Measurements from ENCODE around the gene MACROD2. TPM values are rescaled to one million over a fixed set of nuclear protein-coding genes. Genes with fewer than 3 reads are reported as not detected.
"Not testable (repeated sequence)": the region's sequence is repeated elsewhere in the genome, so short reads cannot be mapped to it uniquely, and the experiment has no call there.

The MACROD2 gene
- total RNA-seq, 1 donor from 2014 or later, result 1.6 TPM

DNA sequence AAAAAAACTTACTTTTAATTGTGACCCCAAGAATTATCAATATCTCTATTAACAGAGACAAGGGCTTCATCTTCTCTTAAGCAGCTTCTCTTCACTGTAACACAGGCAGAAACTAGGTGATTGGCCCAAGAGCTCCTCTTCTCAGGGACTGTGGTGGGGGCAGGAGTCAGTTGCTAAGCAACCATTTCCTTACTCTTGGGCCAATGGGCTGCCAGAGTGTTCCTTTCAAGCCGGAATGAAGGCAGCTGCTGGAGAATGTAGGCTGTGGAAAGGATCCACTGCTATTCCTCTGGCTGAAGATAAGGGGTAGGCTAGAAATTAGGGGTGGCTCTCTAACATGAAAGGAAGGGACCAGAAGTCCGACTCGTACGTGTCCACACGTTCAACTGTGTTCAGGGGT, 4.9 kb upstream of the MACROD2 start, which contains the start of gene SEL1L2:
TSS of gene SEL1L2 (minus strand) at position 150 of the 400 bp plus-strand sequence. CDS start at position 70, 80 bp downstream.
- H3K4me3 ChIP-seq (ENCODE audit: low read depth, low read length), result no peak within 1 kb of the TSS
- DNase-seq (ENCODE audit: low read depth), result no peak
- no peak for FAIRE-seq
- no peaks in the 10 kb centered on the region for H3K27me3 ChIP-seq (ENCODE audit: control insufficient read depth, insufficient read depth, low read length)
- no peak for TF ChIP-seq CTCF (IDR thresholded peaks at IDR 0.05; ENCODE audit: insufficient read depth, low read length, severe bottlenecking)
- H3K36me3 ChIP-seq (ENCODE audit: control insufficient read depth, insufficient read depth, low read length), result no peaks in the 10 kb centered on the region

DNA sequence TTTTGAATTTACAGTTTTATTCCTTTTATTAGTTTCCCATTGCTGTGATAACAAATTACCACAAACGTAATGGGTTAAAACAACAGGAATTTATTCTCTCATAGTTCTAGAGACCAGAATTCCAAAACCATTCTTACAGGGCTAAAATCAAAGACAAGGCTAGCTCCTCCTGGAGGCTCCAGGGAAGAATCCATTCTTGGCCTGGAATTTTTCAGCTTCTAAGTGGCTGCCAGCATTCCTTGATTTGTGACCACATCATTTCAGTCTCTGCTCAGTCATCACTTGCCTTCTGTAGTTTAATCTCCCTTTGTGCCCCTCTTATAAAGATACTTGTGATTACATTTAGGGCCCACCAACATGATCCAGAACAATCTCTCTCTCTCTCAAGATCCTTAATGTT, 4.0 kb upstream of the MACROD2 start:
- Histone ChIP-seq H3K36me3 (ENCODE audit: control insufficient read depth, insufficient read depth, low read length) (no peaks in the 10 kb centered on the region), H3K27me3 (ENCODE audit: control insufficient read depth, insufficient read depth, low read length) (no peaks in the 10 kb centered on the region), H3K4me3 (ENCODE audit: low read depth, low read length) (no peak overlapping the region)
- no peak for TF ChIP-seq CTCF (IDR thresholded peaks at IDR 0.05; ENCODE audit: insufficient read depth, low read length, severe bottlenecking)
- FAIRE-seq (no peak), DNase-seq (ENCODE audit: low read depth) (no peak)

GRCh38 chr20:13991955-13992354, 3.4 kb upstream of the MACROD2 start:
- not testable (repeated sequence) for DNase-seq (ENCODE audit: low read depth)

DNA sequence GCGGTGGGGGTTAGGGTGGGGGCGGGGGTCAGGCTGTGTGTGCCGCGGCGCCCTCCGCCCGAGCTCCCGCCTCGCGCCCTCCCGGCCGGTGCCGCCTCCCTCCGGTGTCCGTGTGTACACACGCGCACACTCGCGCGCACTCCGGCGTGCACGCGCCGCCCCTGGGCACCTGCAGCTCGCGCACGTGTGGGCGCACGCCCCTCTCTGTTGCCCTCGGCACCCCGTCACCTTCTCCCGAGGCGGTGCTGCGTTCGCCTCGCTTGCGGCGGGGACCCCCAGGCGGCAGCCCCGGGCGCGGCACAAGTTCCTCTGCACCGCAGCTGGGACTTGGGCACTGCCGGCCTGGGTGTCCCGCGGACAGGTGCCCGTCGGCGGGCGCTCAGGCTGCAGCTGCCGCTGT, 525 bp downstream of the MACROD2 start:
- FAIRE-seq (no peak), DNase-seq (ENCODE audit: low read depth) (no peak)
- peak overlapping the region; percentile 82 for H3K4me3 ChIP-seq (ENCODE audit: low read depth, low read length)
- no peak for TF ChIP-seq CTCF (IDR thresholded peaks at IDR 0.05; ENCODE audit: insufficient read depth, low read length, severe bottlenecking)
- H3K27me3 ChIP-seq (ENCODE audit: control insufficient read depth, insufficient read depth, low read length), result no peaks in the 10 kb centered on the region
- H3K36me3 ChIP-seq (ENCODE audit: control insufficient read depth, insufficient read depth, low read length), result no peaks in the 10 kb centered on the region

More at GRCh38 chr20:13991955-13992354, 3.4 kb upstream of the MACROD2 start:
- not testable (repeated sequence) for H3K27me3 ChIP-seq (ENCODE audit: control insufficient read depth, insufficient read depth, low read length); H3K36me3 ChIP-seq (ENCODE audit: control insufficient read depth, insufficient read depth, low read length); FAIRE-seq; H3K4me3 ChIP-seq (ENCODE audit: low read depth, low read length)

- TF ChIP-seq CTCF (IDR thresholded peaks at IDR 0.05; ENCODE audit: insufficient read depth, low read length, severe bottlenecking), result no peak
- no peaks in the 10 kb centered on the region for H3K36me3 ChIP-seq (ENCODE audit: control insufficient read depth, insufficient read depth, low read length)
- peak overlapping the region; percentile 82 for H3K4me3 ChIP-seq (ENCODE audit: low read depth, low read length)
- H3K27me3 ChIP-seq (ENCODE audit: control insufficient read depth, insufficient read depth, low read length), result no peaks in the 10 kb centered on the region
- FAIRE-seq (no peak), DNase-seq (ENCODE audit: low read depth) (peak; percentile 10)
Measured at GRCh38 chr20:13996265-13996664, 949 bp downstream of the MACROD2 start.

GRCh38 chr20:14000917-14001316, 5.6 kb downstream of the MACROD2 start:
- no peak for FAIRE-seq
- no peaks in the 10 kb centered on the region for H3K27me3 ChIP-seq (ENCODE audit: control insufficient read depth, insufficient read depth, low read length)
- no peak overlapping the region for H3K4me3 ChIP-seq (ENCODE audit: low read depth, low read length)

More at GRCh38 chr20:14000917-14001316, 5.6 kb downstream of the MACROD2 start:
- H3K36me3 ChIP-seq (ENCODE audit: control insufficient read depth, insufficient read depth, low read length), result no peaks in the 10 kb centered on the region
- TF ChIP-seq CTCF (IDR thresholded peaks at IDR 0.05; ENCODE audit: insufficient read depth, low read length, severe bottlenecking), result no peak
- no peak for DNase-seq (ENCODE audit: low read depth)

Data from bronchial epithelial cell (primary cell).